ENCODE results near the gene NAV2.

The NAV2 gene

DNA sequence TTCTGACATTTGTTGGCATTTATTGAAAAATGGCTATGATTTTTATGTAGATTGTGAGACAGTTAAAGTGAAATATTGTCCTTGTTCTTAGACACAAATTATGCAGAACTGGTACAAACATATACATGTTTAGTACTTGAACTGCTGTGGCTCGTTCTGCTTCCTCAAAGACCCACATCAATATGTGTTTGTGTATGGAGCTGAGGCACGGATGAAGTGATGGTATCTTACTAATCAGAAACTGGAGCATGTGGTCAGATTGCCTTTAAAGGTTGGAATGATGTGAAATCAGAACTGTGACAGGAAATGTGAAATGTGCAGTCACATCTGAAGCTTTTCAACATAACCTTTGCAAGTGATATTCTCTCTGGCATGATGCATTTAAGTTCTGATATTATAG, 130.4 kb downstream of the NAV2 start:
- DNase-seq = no peak

DNA sequence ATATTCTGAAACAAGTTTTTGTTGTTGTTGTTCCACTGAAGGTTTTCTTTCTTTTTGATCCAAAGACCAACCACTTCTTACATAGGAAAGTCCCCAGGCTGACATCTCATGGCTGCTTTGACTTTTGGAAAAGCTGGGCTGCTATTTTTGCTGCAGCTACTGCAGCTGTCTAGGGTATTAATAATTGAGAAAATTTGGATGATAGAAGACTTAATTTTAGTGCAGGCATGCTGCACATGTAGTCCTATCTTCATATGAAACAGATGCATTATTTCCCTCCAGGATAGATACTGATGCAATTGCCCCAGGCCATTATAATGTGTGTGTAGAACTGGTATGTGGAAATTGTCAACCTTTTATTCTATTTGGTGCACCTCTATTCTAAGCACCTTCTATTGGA, 131.4 kb downstream of the NAV2 start:
- DNase-seq = no peak

DNA sequence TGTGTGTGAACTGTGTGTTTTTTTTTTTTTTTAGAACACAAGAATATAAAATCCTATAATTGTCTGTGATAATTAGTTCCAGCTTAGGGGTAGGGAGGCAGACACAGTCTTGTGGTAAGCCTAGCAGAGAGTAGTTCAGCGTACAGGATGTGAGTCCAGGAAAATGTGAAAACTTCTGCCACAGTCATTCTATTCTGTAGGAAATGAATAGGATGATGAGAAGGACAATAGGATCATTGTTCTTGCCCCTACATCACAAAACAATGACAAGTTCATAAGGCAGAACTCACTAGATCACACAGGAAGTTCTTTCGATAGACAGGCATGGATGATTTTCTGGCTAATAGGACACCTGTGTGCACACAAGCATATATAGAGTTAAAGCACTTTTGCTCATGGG, 132.2 kb downstream of the NAV2 start:
- no peak for DNase-seq

DNA sequence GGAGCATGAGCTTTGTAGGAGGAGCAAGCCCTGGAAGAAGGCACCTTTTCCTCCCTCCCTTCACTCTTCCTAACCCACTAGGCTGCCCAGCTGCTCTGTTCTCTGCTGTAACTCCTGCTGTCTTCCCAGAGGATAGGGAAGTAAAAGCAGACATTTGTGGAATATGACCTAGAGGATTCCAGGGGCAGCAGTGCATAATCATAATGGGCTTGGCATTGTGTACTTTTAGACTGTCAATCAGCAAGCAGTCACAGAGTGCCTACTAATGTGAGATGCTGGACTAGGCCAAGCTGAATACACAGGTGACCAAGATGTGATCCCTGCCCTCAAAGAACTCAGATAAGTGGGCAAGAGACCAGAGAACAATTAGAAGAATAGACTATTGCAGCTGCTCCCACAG, 133.0 kb downstream of the NAV2 start:
- DNase-seq = no peak

DNA sequence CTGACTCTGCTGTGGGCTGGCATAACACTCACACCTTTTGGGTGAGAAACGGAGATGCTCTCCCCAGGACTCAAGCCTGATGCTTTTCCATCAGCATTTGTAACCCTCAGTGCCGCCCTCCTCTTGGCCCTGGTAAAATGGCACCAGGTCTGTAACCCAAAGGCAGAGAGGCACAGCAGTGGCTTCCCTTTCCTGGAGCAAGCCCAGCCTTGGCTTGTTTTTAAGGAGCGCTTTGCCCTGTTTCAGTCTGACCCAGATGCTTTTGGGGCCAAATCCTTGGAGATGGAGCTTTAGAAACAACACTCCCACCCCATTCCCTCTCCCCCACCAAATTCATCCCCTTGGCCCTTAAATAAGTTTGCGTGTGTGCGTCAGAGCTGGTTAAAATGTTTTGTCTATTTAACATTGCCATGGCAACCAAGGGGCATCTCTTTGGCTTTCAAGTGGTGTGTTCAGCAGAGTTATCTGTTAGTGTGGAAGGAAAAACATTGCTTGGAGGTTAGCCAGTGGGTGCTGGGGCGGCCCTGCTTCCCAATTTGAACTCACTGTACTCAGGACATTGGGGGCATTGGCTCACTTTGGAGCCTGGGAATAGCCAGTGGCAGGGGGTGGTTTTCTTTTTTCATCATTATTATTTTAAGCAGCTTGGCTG, 134.1 kb downstream of the NAV2 start:
- no peak for DNase-seq

DNA sequence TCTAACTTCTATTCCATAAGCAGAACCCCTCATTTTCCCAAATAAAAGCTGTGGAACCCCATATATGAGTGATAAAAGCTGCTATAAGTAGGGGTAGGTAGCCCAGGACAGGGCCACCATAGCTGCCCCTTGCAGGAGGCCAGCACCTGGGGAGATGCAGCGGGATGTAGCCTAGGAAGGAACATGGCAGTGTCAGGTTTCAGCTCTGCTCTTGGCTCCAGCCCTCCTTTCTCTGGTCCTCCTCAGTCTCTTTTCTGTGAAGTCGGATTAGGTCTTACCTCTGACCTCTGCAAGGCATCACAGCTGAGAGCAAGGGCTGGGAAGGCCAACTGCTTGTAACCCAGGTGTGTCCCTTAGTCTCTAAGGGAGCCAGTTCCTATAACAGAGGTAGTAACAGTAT, 135.6 kb downstream of the NAV2 start:
- DNase-seq = no peak

DNA sequence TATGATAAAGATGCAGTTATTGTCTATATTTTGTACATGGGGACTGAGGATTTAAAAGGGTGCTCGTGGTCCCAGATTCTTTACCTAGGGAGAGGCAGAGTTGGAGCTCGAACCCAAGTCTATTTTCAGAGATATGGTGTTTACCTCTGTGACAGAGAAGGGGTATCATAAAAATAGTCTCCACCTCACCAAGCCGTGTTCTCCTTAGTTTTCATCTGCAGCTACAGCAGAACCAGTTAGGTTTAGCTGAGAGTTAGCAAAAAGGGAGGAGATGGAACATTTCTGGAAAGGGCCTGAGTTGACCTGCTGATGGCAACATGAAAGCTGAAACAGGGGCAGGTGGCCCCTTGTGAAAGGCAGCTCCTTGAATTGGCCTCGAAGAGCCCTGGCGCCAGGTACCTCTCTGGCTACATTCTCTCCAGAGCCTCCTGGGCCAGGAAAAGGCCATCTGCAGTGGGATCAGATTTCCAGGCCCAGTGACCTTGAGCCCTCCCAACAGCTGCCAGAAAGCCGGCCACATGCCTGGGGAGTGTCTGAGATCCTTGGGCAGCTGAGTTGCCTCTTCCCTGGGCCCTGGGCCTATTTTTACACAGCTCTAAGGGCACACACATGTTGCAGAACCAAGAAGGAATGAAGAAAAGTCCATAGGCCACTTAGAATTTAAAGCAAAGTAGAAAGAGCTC, 136.6 kb downstream of the NAV2 start:
- DNase-seq = no peak

DNA sequence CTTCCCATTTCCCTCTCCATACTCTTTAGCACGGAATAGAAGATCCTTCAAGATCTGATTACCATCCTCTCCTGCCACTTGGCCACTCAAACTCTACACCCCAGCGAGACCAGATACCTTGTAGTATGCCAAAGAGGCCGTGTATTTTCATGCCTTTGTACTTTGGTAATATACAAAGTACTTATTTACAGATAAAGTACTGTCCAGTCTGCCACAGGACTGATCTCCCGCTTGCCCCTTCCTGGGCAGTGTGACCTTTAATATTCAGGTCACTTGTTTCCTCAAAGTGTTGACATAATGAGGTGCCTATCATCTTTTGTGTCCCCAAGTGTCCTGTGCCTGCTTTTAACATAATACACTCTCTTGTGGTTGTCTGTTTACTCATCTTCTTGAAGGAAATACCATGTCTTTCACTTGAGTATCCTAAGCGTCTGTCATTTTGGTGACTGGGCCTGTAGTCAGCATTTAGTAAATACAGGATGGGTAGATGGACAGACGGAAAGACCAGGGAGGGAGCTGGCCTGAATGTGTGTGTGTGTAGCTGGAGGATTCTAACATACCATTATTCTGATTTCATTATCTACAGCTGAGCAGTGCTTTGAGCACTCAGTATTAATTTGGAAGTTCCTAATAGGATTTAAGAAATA, 137.4 kb downstream of the NAV2 start:
- no peak for DNase-seq

DNA sequence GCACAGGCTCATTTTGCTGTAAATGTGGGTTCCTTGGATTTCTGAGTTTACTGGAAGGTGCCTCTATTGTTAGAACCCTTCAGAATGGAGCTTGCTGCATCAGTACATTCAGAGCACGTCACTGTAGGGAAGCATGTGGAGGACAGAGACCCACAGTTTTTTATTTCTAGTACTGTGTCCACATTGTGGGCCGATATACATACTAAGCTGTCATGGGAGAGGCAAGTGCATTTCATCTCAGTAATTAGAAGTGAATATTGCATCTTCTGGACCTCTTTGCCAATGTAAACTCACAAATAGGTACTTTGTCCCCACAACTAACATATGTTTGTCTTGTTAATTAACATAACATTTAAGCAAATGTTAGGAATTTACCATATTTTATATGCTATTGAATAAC, 139.7 kb downstream of the NAV2 start:
- no peak for DNase-seq

DNA sequence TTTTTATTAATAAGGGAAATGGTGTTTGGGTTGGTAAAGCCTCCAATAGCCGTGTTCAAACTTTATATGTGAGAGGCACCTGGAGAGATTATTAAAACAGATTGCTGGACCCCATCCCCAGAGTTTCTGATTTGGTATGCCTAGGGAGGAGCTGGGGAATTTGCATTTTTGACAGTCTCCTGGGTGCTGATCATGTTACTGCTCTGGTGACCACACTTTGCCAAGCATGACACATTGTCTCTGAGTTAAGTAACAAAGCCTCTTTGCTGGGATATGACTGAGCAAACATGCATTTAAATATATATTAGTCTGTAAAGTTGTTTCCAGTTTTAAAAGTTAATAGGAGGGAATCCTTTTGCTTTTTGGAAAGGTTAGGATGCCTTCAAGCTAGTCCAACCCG, 140.4 kb downstream of the NAV2 start:
- no peak for DNase-seq

DNA sequence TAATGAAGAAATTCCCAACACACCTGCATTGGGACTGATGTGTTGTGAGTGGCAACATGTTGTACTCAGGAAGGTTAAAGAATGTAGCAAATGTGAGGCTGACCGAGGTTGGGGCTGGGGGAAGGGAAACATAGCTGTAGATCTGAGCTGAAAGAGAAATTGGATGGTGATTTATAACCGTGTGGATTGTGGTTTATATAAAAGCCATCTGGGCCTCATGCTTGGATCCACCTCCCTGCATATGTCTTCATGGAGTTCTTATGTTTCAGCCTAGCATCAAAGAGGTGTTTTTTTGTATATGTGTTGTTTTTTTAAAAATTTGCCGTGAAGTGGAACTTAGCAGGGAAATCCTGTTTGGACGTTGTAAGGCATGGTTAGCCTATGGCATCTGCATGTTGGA, 141.3 kb downstream of the NAV2 start:
- DNase-seq = no peak

DNA sequence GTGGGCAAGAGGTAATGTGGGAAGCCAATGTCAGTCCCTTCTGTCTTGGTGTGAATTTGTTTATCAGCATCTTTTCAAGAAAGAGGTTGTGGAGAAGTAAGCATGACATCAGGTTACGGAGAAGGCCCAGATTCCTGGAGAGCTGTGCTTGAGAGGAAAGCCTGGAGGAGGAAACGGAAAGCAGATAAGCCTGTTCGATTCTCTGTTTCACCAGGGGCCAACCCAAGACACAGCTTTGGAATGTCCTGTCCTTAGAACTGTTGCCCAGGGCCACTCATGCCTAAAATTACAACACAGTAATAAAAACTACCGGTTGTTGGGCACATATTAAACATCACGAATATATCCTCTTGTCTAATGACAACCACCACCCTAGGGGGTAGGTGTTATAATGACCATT, 148.5 kb downstream of the NAV2 start:
- DNase-seq = no peak

DNA sequence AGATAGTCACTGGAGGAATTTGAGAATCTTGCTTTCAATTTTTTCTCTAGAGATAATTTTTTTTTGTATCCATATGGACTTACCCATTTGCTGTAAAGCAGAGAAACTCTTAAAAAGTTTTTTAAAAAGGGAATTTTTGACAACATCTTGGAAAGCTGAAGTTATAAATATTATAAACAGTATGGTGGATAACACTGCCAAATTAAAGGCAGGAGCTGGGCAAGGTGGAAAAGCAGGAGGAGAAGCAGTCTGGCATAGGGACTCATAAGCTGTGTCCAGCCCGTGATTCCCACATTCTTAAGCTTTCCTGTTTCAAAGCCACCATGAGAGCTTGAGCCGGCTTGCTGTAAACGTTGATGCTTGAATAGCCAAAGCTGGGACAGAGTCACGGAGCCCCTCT, 149.5 kb downstream of the NAV2 start:
- no peak for DNase-seq

DNA sequence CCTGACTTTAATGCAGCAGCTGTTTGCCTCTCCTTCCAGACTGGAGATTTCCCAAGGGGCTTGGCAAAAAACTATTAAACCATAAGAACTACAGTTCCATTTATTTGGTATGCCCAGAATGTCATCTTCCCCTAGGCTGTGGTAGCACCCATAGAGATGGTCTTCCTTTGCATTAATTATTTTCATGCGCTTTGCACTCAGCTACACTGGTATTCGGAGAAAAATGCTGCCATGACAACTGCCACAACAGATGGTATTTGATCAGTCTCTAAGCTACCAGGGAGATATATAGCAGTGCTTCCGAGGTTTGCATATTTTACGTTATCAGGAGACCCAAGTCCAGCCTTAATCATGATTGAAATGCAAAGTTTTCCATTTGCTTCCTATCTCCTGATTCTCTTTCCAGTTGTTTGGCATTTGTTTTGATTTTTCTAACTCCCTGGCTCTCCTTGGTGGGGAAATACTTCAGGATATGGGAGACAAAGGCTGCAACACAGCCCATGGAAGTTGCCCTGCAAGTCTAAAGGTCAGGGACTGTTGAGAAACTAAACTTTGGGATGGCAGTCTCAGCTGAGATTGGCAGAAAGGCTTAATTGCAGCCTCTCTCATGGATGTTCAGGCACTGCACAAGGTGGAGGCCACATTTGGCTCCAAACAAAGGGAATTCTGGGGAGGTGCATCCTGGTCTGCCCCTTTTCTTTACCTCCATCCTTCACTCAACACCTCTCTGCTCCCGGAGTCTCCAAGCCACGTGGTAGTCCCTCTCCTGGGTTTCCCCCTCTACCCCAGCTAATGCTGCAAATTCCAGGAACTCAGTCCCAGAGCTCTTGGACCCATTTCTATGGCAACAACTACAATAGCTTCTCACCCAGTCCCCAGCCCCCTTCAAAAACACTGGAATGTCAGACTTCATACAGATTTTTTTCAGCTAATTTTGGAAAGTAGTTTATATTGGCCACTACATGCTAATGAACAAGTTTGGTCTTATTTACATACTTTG, 151.8 kb downstream of the NAV2 start:
- DNase-seq = no peak

DNA sequence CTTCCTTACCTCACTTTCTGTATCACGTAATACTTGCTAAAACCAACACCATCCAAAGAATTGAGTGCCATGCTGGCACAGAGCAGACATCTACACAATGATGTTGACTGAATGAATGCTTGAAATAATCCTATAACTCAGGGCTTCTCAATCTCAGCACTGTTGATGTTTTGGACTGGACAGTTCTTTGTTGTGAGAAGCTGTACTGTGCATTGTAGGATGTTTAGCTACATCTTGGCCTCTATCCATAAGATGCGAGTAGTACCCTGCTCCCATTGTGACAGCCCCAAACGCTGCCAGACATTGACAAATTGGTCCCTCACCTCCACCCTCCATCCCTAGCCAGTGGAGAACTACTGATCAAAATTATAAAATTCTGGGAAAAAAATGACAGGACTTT, 153.4 kb downstream of the NAV2 start:
- DNase-seq = no peak

DNA sequence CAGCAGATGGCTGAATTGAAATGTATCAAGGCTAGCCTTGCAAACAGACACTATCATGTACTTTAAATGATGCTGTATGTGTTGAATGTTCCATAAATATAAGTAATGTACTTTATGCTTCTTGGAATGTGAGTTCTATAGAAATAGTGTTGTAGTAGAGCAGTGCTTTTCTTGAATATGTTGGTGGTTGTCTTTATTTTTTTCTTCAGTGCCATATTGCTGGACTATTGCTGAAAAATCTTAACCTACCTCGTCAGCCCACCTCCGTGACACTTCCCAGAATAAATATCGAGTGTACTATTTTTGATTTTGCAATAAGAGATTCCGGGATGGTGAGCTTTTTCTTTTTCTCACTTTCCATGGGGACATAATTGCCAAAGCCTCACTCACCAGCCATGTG, 153.9 kb downstream of the NAV2 start:
- no peak for DNase-seq

DNA sequence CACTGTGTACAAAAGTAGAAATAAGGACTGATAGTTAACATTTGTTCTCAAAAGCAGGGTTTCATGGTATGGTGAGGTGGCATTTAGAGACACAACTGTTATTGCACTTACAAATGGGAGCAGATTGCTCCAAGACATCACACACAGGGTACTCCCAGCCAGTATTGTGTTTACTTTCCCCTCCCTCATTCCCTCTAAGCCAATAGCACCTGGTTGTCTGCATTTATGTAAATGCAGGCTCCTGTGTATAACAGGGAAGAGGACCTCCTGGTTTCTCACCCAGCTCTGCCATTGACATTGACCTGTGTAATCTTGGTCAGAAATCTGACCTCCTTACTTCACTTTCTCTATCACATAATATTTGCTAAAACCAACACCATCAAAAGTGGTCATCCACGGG, 154.4 kb downstream of the NAV2 start:
- DNase-seq = no peak

DNA sequence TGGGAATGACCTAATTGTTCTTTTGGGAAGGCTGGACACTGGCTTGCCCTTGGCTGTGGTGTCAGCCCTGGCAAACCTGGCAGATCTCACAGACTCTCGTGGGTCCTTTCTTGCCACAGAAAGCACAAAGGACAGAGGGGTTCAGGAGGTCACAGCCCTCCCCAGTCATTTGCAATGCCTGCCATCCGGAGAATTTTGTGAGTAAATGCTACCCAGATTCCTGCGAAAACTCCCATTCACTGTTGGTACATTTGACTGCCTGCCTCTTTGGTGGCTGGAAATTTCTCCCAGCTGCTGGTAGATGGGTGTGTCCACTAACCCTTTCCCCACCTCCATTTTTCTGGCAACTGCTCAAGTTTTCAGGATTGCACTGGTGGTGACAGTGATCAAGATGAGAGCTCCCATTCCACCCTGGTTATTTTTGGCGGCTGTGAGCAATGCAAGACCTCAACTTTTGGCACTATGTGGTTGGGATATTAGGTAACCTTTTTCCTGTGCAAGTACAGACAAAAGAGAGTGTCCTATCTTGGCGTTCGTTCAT, 155.7 kb downstream of the NAV2 start:
- DNase-seq = no peak

DNA sequence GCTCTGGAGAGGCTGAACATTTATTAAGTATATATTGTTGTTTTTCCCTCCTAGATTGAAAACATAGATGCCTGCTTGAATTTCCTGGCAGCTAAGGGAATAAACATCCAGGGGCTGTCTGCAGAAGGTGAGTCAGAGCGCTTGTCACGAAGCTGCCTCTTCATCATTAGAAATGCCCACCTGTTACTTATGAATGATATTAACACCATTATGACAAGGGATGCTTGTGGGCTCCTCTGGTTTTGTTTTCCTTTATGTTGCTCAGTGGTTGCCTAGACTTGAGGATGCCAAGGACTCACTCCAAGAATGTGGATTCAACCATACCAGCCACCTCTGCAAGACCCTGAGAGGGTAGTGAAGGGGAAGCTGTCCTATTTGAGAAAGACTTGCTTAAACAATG, 156.2 kb downstream of the NAV2 start:
- DNase-seq = no peak

DNA sequence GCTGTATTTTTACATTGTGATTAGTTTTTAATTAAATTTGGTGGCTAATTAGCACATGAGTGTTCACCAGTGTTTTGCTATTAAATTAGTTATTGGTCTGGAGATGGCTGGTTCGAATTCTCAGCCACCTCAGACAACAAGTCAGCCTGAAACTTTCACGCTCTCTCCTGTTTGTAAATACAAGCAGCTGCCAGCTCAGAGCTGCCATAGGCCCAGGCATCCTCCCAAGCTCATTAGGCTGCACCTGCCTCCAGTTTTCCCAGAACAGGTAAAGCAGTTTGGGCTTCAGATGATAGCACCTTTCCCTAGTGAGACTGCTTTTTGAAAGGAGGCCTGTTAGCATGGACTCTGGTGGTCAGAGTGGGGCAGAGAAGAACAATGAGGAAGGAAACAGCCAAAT, 156.8 kb downstream of the NAV2 start:
- DNase-seq = no peak

DNA sequence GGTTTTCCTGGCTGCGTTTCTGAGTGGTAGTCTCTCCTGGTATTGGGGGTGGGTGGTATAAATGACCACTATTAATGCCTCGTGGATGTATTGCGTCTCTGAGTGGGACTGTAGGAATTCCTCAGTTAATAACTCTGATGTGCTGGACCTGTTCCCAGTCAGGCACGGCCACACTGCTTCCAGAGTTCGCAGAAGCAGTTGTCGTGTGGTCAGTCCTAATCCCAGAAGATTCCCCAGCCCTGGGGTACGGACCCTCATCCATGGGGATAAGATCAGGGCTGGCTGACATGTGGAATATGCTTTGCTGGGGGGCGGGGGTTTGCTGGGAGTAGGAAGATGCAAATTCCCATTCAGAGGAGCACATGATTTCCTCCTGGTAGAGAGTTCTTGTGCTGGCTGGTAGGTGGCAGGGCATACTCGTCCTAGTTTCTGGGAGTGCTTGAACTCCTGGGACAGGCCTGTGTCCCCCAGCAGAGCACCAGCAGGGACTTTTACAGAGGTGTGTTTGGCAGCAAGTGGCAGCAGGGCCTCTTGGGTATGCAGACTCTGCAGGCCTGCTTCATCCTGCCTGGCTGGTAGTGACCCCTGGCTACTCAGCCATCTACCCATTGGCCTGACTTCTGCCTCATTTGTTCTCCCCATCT, 157.4 kb downstream of the NAV2 start:
- DNase-seq = no peak

DNA sequence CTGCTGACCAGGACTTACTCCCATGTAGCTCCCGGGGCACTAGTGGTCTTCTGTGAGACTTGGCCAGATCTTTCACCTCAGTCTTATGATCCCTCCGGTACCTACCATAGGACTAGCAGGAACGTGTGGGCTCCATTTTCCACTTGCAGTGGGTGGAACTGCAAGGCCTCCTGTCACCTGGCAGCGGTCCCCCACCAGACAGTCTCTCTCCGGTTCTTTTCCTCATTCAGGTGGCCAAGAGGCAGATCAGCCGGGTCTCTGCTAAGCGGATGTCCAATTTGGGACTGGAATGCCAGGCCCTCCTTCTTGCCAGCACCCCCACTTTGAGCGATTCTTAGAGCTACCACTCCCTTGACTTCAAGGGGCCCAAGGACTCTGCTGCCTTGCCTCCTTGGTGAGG, 158.9 kb downstream of the NAV2 start:
- no peak for DNase-seq
